ENCODE data around the gene AIPL1.
"Not testable (repeated sequence)": the region's sequence is repeated elsewhere in the genome, so short reads cannot be mapped to it uniquely, and the experiment has no call there.

Gene AIPL1

GRCh38 chr17:6435051-6435450 is at the start of gene AIPL1:
AIPL1 (minus strand) TSS chr17:6435121; CDS start chr17:6435104, 17 bp downstream.
- in situ Hi-C loops (cut with MboI; ENCODE audit: low sequenced_read_pairs): loop anchor here (25.0 kb wide), 1 partner anchor 848 kb away; the partner anchor contains the start of gene NLRP1

GRCh38 chr17:6483507-6483906 is 48.6 kb upstream of the AIPL1 start:
- in situ Hi-C loops (cut with MboI; ENCODE audit: low sequenced_read_pairs): no loop called here

GRCh38 chr17:6482796-6483195 is 47.9 kb upstream of the AIPL1 start:
- in situ Hi-C loops (cut with MboI; ENCODE audit: low sequenced_read_pairs): not testable (repeated sequence)

GRCh38 chr17:6482105-6482455 is 47.2 kb upstream of the AIPL1 start:
- in situ Hi-C loops (cut with MboI; ENCODE audit: low sequenced_read_pairs): no loop called here

- in situ Hi-C loops (cut with MboI; ENCODE audit: low sequenced_read_pairs): no loop called here
Measured at GRCh38 chr17:6480303-6480675, 45.4 kb upstream of the AIPL1 start.

- in situ Hi-C loops (cut with MboI; ENCODE audit: low sequenced_read_pairs): no loop called here
Measured at GRCh38 chr17:6479622-6480302, 44.8 kb upstream of the AIPL1 start.

- in situ Hi-C loops (cut with MboI; ENCODE audit: low sequenced_read_pairs): no loop called here
Measured at GRCh38 chr17:6478486-6478885, 43.6 kb upstream of the AIPL1 start.

- in situ Hi-C loops (cut with MboI; ENCODE audit: low sequenced_read_pairs): no loop called here
Measured at GRCh38 chr17:6477831-6478383, 43.0 kb upstream of the AIPL1 start.

GRCh38 chr17:6476810-6477179 is 41.9 kb upstream of the AIPL1 start:
- in situ Hi-C loops (cut with MboI; ENCODE audit: low sequenced_read_pairs): no loop called here

GRCh38 chr17:6476076-6476809 is 41.3 kb upstream of the AIPL1 start:
- in situ Hi-C loops (cut with MboI; ENCODE audit: low sequenced_read_pairs): no loop called here

GRCh38 chr17:6475411-6475810 is 40.5 kb upstream of the AIPL1 start:
- in situ Hi-C loops (cut with MboI; ENCODE audit: low sequenced_read_pairs): no loop called here

GRCh38 chr17:6474906-6475305 is 40.0 kb upstream of the AIPL1 start:
- in situ Hi-C loops (cut with MboI; ENCODE audit: low sequenced_read_pairs): no loop called here

GRCh38 chr17:6474376-6474775 is 39.5 kb upstream of the AIPL1 start:
- in situ Hi-C loops (cut with MboI; ENCODE audit: low sequenced_read_pairs): no loop called here

GRCh38 chr17:6473128-6473767 is 38.3 kb upstream of the AIPL1 start:
- in situ Hi-C loops (cut with MboI; ENCODE audit: low sequenced_read_pairs): no loop called here

- in situ Hi-C loops (cut with MboI; ENCODE audit: low sequenced_read_pairs): no loop called here
Measured at GRCh38 chr17:6472517-6472916, 37.6 kb upstream of the AIPL1 start.

GRCh38 chr17:6471531-6472465 is 36.9 kb upstream of the AIPL1 start:
- in situ Hi-C loops (cut with MboI; ENCODE audit: low sequenced_read_pairs): no loop called here

- in situ Hi-C loops (cut with MboI; ENCODE audit: low sequenced_read_pairs): no loop called here
Measured at GRCh38 chr17:6470751-6471521, 36.0 kb upstream of the AIPL1 start.

GRCh38 chr17:6470146-6470718 is 35.3 kb upstream of the AIPL1 start:
- in situ Hi-C loops (cut with MboI; ENCODE audit: low sequenced_read_pairs): no loop called here

- in situ Hi-C loops (cut with MboI; ENCODE audit: low sequenced_read_pairs): no loop called here
Measured at GRCh38 chr17:6468051-6468790, 33.3 kb upstream of the AIPL1 start.

Data from HL-60/S4 treated with phorbol 12-myristate 13-acetate at 8.2 ng/mL for 4 days and 3 days (cell line).